Dermis blood vessel endothelial cell (primary cell): ENCODE measurements around the gene UGP2. TPM values are rescaled to one million over a fixed set of nuclear protein-coding genes. Genes with fewer than 3 reads are reported as not detected.

ENCODE experiments used
- DNase-seq: peaks from one replicate; pipeline ENCODE4 v3.0.0; 2010
- total RNA-seq: library from RNA; depleted of rRNA; stranded (reverse); fragments of >200 nt; gene quantifications from 2 replicates; pipeline ENCODE4 v1.2.3, GENCODE V29; 2014

The UGP2 gene
- total RNA-seq, 1 donor from 2014 or later: 149 TPM

GRCh38 chr2:63866009-63866709, 24.5 kb downstream of the UGP2 start:
- no peak for DNase-seq

GRCh38 chr2:63870679-63871078, 29.0 kb downstream of the UGP2 start:
- no peak for DNase-seq

- DNase-seq: no peak
These were observed 30.2 kb downstream of the UGP2 start for GRCh38 chr2:63871864-63872263.

GRCh38 chr2:63872571-63873328, 31.1 kb downstream of the UGP2 start:
- DNase-seq: peak; percentile 39

DNA sequence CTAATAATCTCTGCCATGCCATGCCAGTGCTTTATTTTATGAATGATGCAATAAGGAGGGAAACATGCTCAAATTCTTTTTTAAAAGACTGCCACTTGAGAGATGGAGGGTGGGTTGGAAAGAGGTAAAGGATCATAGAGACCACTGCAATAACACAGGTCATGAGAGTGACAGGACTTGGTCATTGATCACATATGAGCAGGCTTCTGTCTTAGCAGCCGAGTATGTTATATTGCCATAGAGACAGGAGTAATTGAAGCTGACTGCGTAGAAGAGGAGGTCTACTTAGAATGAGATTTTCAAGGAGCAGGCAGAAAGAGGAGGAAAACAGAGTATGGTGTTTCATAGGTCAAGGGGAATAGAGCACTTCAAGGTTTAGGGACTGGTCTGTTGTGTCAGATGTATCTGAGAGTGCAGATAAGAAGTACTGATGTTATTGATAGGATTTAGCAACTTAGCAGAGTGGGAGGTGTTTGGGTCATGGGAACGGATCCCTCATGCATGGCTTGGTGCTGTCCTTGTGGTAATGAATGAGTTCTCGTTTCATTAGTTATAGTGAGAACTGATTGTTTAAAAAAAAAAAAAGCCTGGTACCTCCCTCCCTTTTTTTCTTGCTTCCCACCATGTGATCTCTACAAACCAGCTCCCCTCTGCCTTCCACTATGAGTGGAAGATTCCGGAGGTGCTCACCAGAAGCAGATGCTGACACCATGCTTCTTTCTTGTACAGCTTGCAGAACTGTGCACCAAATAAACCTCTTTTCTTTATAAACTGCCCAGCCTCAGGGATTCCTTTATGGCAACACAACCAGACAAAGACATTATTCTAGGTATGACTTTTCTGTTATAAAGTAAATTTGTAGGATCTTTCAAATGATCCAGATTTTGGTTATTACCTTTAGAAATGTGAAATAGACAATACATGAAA, 32.8 kb downstream of the UGP2 start:
- DNase-seq: no peak

DNA sequence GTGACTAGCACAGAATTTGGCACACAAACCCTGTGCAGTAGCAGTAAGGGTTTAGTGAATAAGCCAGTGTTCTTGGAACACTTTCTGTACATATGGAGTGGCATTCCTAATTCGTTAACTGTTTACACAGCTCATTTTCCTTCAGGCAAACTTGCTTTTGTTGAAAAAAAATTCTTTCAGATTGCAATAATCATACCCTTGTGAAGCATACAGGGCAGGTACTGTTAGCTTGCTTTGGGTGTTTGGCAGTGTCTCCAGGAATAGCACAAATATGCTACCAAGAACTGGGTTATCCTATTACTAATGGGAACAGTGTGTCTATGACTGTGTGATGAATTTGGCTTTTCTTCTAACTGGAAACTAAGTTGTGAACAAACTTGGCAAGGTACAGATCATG, 33.4 kb downstream of the UGP2 start:
- no peak for DNase-seq

DNA sequence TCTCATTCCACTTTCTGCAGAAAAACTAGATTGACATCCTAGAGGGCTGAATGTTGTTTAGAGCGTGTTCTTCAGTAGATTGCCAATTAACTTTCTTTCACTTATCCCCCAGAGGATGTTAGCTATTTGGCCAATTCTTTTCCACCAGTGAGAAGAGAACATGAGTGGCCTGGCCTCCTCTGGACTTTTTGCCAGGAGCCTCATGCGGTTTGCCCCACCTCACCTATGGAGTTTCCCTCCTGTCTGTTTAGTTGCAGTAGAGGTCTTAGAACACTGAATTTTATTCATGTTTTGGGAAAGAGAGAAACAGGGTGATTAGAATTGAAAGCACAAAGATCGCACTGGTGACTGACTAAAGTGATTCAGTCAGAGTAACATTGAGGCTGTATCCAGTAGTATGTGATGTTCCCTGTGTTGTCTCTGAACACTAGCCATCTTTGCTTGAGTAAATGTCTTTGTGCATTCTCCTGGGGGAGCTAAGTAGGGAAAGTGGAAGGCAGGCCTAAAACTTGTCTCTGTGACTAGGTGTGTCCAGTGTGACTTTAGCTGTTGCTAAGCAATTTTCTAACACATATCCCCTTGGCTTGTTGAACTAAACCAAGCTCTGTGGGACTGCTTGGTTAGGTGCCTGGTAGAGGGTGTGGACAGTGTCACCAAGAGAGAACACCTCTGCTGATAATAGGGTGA, 34.0 kb downstream of the UGP2 start:
- no peak for DNase-seq

DNA sequence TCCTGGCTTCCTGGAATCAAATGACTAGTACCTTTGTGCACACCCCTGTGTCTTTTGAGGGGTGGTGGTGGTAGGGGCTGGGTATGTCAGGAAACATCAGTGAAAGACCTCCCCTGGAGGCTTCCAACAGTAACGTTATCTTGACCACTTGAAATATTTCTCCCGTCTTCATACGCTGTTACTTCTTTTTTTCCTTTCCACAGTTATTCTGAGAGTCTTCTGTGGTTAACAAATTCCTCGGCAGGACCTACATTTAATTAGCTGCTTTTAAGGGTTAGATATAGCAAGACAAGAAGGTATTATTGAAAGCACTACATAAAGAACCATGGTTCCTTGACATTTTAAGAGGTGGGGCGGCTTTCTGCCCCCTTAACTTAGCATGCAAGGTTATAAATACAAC, 34.6 kb downstream of the UGP2 start:
- no peak for DNase-seq

DNA sequence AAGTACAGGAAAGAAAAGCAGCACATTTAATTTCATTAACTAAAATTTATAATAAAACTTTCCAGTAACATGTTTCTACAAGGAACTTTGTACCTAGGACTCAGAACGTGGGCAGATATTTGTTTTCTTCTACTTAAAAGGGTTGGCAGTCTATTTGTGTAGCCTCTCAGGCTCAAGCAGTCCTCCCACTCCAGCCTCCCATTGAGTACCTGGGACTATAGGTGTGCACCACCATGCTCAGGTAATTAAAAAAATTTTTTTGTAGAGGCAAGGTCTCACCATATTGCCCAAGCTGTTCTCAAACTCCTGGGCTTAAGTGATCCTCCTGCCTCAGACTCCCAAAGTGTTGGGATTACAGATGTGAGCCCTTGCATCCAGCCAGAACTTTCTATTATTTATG, 36.8 kb downstream of the UGP2 start:
- no peak for DNase-seq

DNA sequence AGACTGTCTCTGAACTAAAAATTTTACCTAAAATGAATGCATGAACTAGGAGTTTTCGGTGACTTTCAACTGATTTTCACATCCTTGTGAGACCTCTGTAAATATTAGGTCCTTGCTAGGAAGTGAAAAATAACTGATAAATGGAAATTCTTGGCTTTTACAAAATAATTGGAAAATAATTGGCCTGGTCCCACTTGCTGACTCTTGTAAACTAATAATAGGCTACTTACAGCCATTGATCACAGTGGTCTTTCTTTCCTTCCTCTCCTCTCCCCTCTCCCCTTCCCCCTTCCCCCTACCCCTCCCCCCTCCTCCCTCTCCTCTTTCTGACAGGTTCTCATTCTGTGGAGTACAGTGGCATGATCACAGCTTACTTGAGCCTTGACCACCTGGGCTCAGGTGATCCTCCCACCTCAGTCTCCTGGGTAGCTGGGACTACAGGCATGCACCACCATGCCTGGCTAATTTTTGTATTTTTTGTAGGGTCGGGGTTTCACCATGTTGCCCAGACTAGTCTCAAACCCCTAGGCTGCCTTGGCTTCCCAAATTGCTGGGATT, 38.3 kb downstream of the UGP2 start:
- no peak for DNase-seq

DNA sequence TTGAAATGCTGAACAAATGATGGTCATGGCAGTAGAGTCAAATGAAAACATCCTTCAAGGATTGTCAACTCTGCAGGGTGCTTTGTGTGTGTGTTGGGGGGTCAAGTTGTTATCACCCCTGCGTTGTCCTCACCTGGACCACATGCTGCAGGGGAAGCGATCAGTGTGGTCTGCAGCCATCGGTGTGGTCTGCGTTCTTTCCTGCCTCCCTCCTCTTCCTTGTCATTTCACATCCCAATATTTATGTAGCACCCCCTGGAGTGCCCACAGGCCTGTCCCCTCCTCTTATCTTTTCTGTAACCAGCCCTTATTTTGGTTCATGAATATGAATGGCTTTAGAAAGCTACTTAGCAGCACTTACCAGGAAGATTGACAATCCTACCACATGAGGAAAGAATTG, 38.9 kb downstream of the UGP2 start:
- no peak for DNase-seq

GRCh38 chr2:63881205-63881604, 39.5 kb downstream of the UGP2 start:
- no peak for DNase-seq

- DNase-seq: no peak
These were observed 40.9 kb downstream of the UGP2 start for GRCh38 chr2:63882395-63883105.

DNA sequence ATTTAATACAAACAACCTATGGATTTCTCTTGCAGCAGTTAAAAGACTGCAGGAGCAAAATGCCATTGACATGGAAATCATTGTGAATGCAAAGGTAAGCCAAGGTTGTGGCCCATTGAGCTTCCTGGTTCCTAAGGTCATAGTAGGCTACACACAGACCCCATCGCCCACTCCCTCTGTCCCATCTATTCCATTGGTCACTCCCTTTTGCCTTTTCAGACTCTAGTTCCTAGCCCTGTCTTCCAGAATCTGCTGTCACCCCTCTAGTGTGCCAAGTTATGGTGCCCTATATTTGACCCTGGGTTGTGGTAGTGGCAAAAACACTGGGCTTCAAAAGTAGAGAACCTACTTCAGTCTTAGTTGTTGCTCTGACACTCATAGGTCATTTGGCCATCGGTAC, 44.7 kb downstream of the UGP2 start:
- DNase-seq: no peak

GRCh38 chr2:63888053-63888452, 46.4 kb downstream of the UGP2 start:
- no peak for DNase-seq

GRCh38 chr2:63888490-63889402, 47.0 kb downstream of the UGP2 start:
- DNase-seq: peak; percentile 68

GRCh38 chr2:63890678-63891077, 49.0 kb downstream of the UGP2 start:
- no peak for DNase-seq

DNA sequence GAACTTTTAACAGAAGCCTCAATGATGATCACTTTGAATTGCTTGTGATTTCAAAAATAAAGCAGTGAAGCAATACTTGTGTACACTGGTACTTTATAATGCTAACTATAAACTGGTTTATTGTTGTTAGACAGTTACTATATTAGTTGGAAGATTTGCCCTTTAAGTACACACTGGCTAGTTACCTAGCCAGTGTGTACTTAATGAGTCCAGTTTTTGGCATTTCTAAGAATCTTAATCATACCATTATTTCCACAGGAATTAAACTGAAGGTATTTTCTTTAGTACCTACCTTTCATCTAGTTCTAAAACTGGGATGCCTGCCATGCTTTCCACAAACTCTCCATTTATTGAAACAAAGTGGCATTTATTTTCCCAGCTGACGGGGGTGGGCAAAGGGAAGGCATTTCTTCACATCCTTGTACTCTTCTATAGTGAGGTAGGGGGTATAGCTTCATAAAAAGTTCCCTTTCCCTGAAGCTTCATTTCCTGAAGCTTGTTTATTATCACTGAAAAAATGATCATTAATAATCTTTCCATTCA, 49.9 kb downstream of the UGP2 start:
- no peak for DNase-seq

GRCh38 chr2:63893163-63893562, 51.5 kb downstream of the UGP2 start:
- no peak for DNase-seq

- no peak for DNase-seq
These were observed 52.5 kb downstream of the UGP2 start for GRCh38 chr2:63894167-63894566.
